Activated CD8-positive, alpha-beta memory T cell treated with anti-CD3 and anti-CD28 coated beads, Interleukin-2, amount 50 U/mL, for 1 hour (primary cell): Measurements from ENCODE around the gene COMMD9.

Source experiments
- DNase-seq: peaks from one replicate; pipeline ENCODE4 v3.0.0-alpha.2; 2020; ENCODE audit errors: extremely low read depth

Gene COMMD9

GRCh38 chr11:36296884-36297543 lies 7.8 kb upstream of the COMMD9 start:
- no peak for DNase-seq

DNA sequence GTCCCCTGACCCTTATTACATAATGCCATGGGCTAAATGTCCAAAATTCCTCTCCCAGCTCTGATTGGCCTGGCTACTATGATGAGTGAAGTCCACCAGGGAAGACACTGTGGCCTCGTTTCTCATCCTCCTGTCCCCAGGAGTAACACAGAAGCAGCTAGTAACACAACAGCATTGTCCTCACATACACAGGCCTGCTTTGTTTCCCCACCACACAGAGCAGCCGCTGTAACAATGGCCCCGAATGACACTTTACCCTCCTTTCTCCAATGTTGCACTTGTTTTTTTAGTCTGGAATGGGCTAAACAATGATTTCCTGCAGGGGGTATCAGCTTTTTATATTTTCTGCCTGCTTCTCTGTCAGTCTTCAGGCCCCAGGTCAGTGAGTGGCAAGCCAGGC lies 6.7 kb upstream of the COMMD9 start, which contains the start of gene PRR5L:
PRR5L (plus strand) TSS at position 363 of the 400 bp plus-strand sequence. CDS start 104,834 bp downstream, outside the sequence.
- no peak for DNase-seq

DNA sequence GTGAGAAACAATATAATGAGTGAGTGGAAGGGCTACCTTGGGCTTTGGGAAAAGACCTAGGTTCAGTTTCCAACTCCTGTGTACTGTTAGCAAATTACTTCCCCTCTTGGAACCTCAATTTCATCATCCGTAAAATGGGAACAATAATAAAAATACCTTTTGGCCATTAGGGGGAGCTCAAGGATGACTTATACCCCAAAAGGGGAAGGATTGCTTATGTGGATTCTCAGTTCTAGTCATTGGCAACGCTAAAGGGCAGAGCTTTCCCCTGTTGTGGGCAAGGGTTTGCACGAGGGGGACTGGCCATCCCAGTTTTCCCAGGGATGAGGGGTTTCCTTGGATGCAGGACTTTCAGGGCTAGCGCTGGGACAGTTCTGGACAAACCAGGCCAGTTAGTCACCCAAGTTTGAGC lies 3.1 kb upstream of the COMMD9 start:
- no peak for DNase-seq

- DNase-seq: no peak
Measured at GRCh38 chr11:36288442-36289225, 590 bp downstream of the COMMD9 start.

DNA sequence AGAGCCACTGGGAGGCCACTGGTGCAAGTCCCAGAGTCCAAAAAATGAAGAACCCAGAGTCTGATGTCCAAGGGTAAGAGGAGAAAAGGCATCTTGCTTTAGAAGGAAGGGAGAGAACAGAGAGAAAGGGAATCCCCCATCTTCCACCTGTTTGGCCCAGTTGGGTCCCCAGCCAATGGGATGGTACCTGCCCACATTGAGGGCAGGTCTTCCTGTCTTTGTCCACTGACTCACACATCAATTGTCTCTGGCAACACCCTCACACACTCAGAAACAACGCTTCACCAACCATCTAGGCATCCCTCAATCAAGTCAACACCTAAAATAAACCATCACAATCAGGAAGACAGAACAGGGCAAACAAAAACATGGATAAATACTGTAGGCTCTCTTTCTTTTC lies 6.3 kb downstream of the COMMD9 start:
- DNase-seq: no peak

- DNase-seq: no peak
Measured at GRCh38 chr11:36281850-36282249, 7.4 kb downstream of the COMMD9 start.

DNA sequence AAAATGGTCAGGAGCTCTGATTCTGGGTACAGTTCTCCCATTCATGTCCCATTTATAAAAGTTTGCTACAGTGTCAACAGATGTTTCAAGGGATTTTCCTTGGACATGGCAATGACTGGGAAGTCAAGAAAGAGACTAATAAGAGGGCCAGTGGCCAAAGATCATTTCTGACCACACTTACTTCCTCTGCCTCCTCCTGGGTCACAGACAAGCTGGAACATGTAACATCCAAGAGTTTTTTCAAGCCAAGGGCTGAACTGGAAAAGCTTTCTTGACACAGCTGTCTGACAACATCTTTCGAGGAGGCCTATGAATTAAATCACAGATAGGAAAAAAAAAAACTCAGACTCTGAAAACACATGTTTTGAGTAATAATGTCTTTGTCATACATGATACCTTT lies 8.7 kb downstream of the COMMD9 start:
- DNase-seq: no peak

GRCh38 chr11:36278531-36279282 lies 10.5 kb downstream of the COMMD9 start:
- no peak for DNase-seq

- DNase-seq: no peak
Measured at GRCh38 chr11:36274414-36274813, 14.8 kb downstream of the COMMD9 start.

DNA sequence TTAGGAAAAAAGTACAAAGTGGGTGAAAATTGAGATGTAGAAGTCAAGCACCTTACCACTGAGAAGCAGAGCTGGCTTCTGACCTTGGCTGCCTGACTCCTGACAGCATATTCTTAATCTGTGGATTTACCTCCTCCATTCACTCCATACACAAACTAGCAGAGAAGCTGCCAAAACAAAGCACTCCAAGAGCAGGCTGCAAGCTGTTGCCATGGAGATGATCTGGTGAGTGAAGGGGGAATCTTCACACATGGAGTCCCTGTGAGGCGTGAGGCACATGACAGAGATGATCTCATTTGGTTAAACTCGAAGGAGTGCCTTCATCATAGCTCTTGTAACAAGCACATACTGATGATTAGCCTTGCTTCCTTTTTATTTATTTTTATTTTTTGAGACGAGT lies 16.1 kb downstream of the COMMD9 start:
- no peak for DNase-seq

DNA sequence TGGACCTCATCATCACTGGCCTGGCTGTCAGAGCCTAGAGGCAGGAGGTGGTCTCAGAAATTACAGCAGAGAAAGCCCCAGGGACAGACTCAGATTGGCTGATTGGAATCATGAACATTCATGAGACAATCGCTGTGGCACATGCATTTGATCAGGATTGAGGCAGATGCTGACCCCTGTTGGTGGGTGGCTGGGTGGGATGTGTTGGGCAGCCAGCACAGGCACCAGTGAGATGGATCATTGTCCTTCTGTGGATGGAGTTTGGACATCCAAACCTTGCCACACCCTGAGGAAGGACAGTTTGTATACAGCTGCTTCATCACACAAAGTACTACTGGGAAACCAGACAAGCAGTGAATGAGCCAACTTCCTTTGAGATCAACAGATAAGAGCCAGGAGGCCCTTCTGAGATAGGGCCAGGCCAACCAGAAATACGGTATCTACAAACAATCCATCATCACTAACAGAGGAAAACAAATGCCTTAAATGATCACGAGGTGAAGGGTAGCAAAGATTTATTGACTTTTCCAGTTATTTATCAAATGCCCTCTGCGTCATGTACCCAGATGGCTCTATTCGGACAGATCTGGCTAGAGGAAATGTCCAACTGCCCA lies 17.3 kb downstream of the COMMD9 start:
- DNase-seq: no peak

DNA sequence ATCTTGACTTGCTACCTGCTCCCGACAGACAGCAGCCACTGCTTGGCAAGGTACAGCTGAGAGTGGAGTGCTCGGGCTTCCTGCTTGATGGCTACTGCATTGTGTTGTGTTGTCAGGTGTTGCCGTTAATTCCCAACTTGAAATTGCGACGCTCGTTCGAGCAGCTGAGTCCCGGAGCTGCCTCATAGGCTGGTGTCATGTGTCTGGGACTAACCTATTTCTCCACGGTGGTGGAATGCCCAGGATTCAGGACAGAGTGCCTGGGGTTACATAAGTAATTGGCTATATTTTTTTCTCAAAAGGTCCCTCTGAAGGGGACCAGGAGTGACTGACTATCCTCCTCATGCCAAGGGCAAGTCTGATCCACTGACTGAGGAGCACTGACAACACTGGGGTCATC lies 18.5 kb downstream of the COMMD9 start:
- DNase-seq: no peak

DNA sequence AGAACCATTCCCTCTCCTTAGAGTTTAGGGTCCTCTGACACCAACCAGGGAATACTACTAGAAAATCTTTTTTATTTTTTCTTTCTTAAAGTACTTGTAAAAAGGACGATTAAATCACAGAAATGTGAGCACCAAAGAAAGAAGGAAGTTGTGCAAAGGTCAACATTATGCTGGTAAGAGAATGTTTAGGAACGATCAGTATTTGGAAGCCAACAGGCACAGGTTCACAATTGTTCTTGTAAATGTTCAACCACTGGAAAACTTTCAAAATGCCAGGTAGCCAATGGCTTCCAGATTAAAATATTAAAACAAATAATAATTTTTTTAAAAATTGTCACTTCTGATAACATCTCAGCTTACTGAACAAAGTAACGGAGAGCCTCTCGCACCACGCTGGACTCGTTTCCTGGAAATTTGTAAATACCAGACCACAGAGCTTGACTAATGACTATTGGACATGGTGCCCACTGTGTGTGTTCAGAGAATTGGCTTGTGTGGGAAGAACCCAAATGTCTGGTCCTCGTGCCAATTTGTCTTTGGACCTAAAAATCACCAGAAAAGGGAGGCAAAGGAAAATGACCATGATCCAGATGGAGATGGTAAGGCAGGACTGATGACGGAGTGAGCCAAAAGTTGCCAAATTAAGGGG lies 20.8 kb downstream of the COMMD9 start:
- no peak for DNase-seq

DNA sequence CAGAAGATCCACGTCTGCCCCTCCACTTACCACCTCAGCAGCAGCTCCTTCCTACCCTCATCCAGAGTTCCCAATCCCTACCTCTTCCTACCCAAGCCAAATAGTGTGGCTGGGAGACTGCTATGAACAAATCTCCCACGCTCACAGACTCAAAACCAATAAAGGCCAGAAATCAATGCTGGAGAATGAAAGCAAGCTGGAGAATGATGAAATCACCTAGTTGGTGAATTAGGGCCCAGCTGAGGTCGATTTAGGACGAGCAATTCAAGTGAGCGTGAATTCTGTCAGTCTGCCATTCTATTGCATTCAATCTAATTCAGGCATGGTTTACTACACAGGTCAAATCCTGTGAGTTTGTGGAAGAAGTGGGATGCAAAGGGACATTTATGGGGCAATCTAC lies 22.5 kb downstream of the COMMD9 start:
- no peak for DNase-seq

GRCh38 chr11:36265793-36266628 lies 23.2 kb downstream of the COMMD9 start:
- no peak for DNase-seq

DNA sequence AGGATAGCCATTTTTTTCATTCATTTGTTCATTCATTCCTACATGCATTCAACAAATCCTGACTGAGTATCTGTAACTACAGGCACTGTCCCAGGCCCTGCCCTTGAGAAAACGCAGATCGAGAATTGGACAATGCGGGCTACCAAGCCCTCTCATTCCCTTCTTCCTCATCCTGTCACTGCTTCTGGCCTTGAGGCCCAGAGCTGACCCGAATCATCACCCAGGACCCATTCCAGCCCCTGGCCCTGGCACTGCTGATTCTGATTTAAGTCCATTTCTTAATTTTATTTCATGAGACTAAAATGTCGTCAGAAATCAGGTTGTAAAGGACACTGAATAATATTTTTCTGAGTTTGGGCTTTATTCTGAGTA lies 24.3 kb downstream of the COMMD9 start:
- DNase-seq: no peak

DNA sequence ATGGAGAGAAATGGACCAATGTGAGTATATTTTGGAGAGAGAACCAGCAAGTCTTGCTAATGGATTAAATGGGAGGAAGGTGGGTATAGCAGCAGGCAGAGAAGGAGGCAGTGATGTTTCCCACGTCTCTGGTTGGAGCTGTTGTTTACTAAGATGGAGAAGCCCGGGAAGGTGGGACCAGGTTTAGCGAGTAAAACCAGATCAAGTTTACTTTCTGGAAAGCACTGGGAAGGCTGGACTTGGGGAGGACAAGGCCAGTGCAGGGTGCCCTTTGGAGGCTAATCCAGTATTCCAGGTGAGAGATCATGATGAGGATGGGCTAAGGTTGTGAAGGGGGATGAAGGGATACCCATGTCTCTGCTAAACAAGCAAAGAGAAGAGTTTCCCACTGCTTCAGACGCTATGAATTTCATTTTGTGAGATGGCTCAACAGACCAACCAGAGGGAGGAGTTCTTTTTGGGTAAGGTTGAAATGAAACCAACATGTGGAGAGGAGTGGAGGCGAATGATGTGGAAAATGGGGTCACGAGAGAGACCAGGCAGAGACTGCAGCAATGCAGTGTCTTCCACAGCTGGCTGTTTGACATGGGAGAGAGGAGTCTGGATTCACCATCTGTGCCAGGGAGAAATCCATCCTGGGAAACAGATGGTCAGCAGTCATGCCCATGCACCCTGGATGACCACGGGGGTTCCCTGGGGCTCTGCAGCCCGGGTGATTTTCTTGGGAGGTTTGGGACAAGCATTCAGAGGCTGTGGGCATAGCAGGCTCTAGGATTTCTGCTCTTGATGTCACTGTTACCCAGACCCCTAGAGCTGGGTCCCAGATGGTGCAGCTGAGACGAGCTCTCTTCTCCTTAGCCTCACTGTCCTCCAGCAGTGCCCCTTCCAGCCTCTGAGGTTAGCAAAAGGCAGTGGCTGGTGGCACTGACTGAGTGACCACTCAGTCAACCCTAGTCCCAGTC lies 24.9 kb downstream of the COMMD9 start:
- no peak for DNase-seq

DNA sequence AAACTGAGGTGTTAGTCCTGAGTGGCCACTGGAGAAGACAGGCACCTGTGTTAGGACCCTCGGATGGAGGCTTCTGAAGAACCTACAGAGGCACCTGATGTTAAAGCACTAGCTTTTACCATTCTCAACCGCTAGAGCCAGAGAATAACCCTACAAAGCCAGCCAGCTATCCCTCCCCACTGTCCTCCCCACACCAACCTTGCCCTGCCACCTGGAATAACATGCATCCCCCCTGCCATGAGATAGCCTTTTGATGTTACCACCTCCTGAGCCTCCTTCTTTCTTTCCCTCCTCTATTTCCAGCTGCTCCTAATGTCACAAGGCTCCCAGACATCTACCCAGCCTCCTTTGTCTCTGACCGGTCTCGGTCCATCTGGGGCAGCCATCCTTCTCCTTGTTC lies 28.1 kb downstream of the COMMD9 start:
- no peak for DNase-seq

DNA sequence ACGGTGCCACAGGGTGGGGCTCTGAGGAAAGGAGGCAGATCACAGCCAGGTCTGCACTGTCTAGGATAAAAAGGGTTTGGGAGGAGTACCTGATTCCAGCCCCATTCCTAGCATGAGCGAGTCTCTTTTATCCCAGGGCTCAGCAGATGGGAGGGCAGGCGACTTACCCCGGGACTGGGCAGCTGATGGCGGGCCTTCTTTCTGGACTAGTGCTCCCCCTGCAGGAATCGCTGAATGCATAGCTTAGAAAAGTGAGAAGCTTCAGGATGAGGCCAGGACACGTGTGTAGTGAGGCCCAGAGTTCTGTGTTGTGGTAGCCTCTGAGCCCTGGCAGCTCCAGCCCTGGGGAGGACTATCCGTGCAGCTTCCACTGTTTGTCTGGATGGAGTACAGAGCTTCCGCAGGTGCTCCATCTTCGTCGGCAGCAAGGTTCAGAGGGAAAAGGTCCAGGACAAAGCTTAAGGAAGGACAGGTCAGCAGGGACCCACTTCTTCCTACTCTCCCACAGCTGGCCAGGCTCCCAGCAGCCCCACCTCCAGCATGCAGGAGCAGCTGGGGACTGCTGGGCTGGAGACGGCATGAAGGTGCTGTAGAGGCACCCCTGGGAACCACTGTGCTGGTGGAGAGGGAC lies 30.4 kb downstream of the COMMD9 start:
- DNase-seq: no peak
